PC-9 (cell line): ENCODE data around the gene ARPC5.

Experiments
- CTCF ChIP-seq: fragments of 200-600 bp; sonication (generic); conservative IDR thresholded peaks from 2 replicates; pipeline ENCODE4 v1.6.1; 2017; ENCODE audit warnings: mixed run types, antibody characterized with exemption, mild to moderate bottlenecking, moderate library complexity
- EZH2 ChIP-seq: fragments of 200-600 bp; sonication (generic); IDR thresholded peaks from 2 replicates; pipeline ENCODE4 v1.8.0; 2017; ENCODE audit warnings: antibody characterized with exemption, low read depth

GRCh38 chr1:183642166-183642565, 6.6 kb upstream of the ARPC5 start:
- TF ChIP-seq CTCF = no peak
- no peak for TF ChIP-seq EZH2
